PFSK-1 (cell line): ENCODE results near the gene NTM.

ENCODE experiments used
- FOXP2 ChIP-seq: optimal IDR thresholded peaks from 2 replicates; pipeline ENCODE3; 2011; ENCODE audit warnings: borderline replicate concordance, control low read depth, inconsistent platforms; ENCODE audit not compliant: insufficient read depth; ENCODE audit errors: extremely low read length, extremely low read depth
- POLR2AphosphoS5 ChIP-seq: IDR thresholded peaks from 2 replicates; pipeline ENCODE4 v1.6.1; 2012; ENCODE audit warnings: low read depth, mild to moderate bottlenecking, control low read depth, low read length, moderate library complexity
- REST ChIP-seq, 2 experiments: IDR thresholded peaks; 2 replicates each; pipeline versions ENCODE4 v1.6.1 to v1.8.0; 2011 to 2012; ENCODE audit warnings: low read depth in 2 of 2, low read length in 2 of 2, control low read depth in 1 of 2, inconsistent platforms in 1 of 2, mild to moderate bottlenecking in 1 of 2, moderate library complexity in 1 of 2; ENCODE audit not compliant: insufficient read depth in 1 of 2
- SIN3A ChIP-seq: IDR thresholded peaks from 2 replicates; pipeline ENCODE4 v1.6.1; 2012; ENCODE audit warnings: mild to moderate bottlenecking, low read length, moderate library complexity, borderline replicate concordance; ENCODE audit not compliant: insufficient read depth
- TAF1 ChIP-seq: IDR thresholded peaks from 2 replicates; pipeline ENCODE4 v1.6.1; 2012; ENCODE audit warnings: low read length, control low read depth, borderline replicate concordance; ENCODE audit not compliant: insufficient read depth

NTM gene

GRCh38 chr11:132228746-132229325, 858.4 kb downstream of the NTM start:
- TF ChIP-seq TAF1 (no peak), FOXP2 (no peak), REST (IDR thresholded peaks at IDR 0.05; ENCODE audit: insufficient read depth in 1 of 2, low read depth in 2 of 2, low read length in 2 of 2) (no peak), SIN3A (no peak), POLR2AphosphoS5 (no peak)

- TF ChIP-seq FOXP2 (no peak), TAF1 (no peak), SIN3A (no peak), POLR2AphosphoS5 (no peak), REST (IDR thresholded peaks at IDR 0.05; ENCODE audit: insufficient read depth in 1 of 2, low read depth in 2 of 2, low read length in 2 of 2) (no peak)
Measured at GRCh38 chr11:132231656-132232347, 861.4 kb downstream of the NTM start.

GRCh38 chr11:132234878-132235277, 864.5 kb downstream of the NTM start:
- TF ChIP-seq REST (IDR thresholded peaks at IDR 0.05; ENCODE audit: insufficient read depth in 1 of 2, low read depth in 2 of 2, low read length in 2 of 2): no peak
- TF ChIP-seq TAF1: no peak
- TF ChIP-seq POLR2AphosphoS5: no peak
- TF ChIP-seq FOXP2: no peak
- TF ChIP-seq SIN3A: no peak

- TF ChIP-seq TAF1 (no peak), POLR2AphosphoS5 (no peak)
Measured at GRCh38 chr11:132237781-132238180, 867.4 kb downstream of the NTM start.

- TF ChIP-seq SIN3A: no peak
- TF ChIP-seq FOXP2: no peak
- no peak for TF ChIP-seq REST (IDR thresholded peaks at IDR 0.05; ENCODE audit: insufficient read depth in 1 of 2, low read depth in 2 of 2, low read length in 2 of 2)
- TF ChIP-seq POLR2AphosphoS5: no peak
- TF ChIP-seq TAF1: no peak
Measured at GRCh38 chr11:132238331-132238866, 868.0 kb downstream of the NTM start.
